Testis (tissue), 3 donors: ENCODE results near the gene SRCIN1. TPM values are rescaled to one million over a fixed set of nuclear protein-coding genes. Genes with fewer than 3 reads are reported as not detected.

ENCODE experiments used
- DNase-seq: peaks from one replicate; pipeline ENCODE4 v3.0.0-alpha.2; 2019
- H3K27ac ChIP-seq, 2 donors: fragments of 200-600 bp; sonication (generic); one replicate each; pipeline ENCODE4 v1.5.1; 2019
- H3K27me3 ChIP-seq: fragments of 200-600 bp; sonication (generic); one replicate; pipeline ENCODE4 v1.5.1; 2019
- H3K36me3 ChIP-seq: fragments of 200-600 bp; sonication (generic); one replicate; pipeline ENCODE4 v1.5.1; 2017; ENCODE audit warnings: low read depth; ENCODE audit errors: missing control alignments
- H3K4me1 ChIP-seq: fragments of 200-600 bp; sonication (generic); one replicate; pipeline ENCODE4 v1.5.1; 2019
- H3K4me3 ChIP-seq, 2 donors: fragments of 200-600 bp; sonication (generic); one replicate each; pipeline ENCODE4 v1.5.1; 2017 to 2019
- H3K9me3 ChIP-seq: fragments of 200-600 bp; sonication (generic); one replicate; pipeline ENCODE4 v1.5.1; 2017
- POLR2A ChIP-seq: fragments of 450-650 bp; IDR thresholded peaks from one replicate; pipeline ENCODE4 v1.6.1; 2017; ENCODE audit warnings: antibody characterized with exemption, mild to moderate bottlenecking, moderate library complexity
- WGBS, 2 donors: methylation state at CpG; one replicate each; pipeline ENCODE4 v1.1.5; 2018; 5-methylcytosine and 5-hydroxymethylcytosine counted together
- intact Hi-C: fragments of 100-400 bp; cut with DNase I; formaldehyde crosslinking; loops from one replicate; pipeline ENCODE4 v1.15.1; 2023; ENCODE audit warnings: low total_unique reads
- polyA plus RNA-seq: library from polyadenylated mRNA; stranded (reverse); fragments of 350-450 nt; fragmentation: Illumina TruSeq; extraction: RNeasy Lipid Tissue Mini Kit (QIAGEN cat#74804); gene quantifications from one replicate; pipeline ENCODE4 v1.2.3, GENCODE V29; 2014; ENCODE audit warnings: low read depth, low replicate concordance; ENCODE audit not compliant: insufficient read depth
- total RNA-seq, 2 donors: library from RNA; depleted of rRNA; stranded (reverse); fragments of >200 nt; gene quantifications; one replicate each; pipeline ENCODE4 v1.2.3, GENCODE V29; 2016
- TF ChIP-seq, protein P1 (sequence below), 3 experiments: fragments of 450-650 bp in 2 of 3; fragments of 200-600 bp in 1 of 3; sonication (generic) in 1 of 3; IDR thresholded peaks; one replicate each; pipeline ENCODE4 v1.5.1; 2016 to 2019; ENCODE audit warnings: antibody characterized with exemption in 3 of 3, mild to moderate bottlenecking in 2 of 3, moderate library complexity in 1 of 3

SRCIN1 gene
- total and polyA plus RNA-seq, 3 donors from 2014 or later = 3.2 to 8.9 (median 6.2) TPM

- TF ChIP-seq, protein P1, sequence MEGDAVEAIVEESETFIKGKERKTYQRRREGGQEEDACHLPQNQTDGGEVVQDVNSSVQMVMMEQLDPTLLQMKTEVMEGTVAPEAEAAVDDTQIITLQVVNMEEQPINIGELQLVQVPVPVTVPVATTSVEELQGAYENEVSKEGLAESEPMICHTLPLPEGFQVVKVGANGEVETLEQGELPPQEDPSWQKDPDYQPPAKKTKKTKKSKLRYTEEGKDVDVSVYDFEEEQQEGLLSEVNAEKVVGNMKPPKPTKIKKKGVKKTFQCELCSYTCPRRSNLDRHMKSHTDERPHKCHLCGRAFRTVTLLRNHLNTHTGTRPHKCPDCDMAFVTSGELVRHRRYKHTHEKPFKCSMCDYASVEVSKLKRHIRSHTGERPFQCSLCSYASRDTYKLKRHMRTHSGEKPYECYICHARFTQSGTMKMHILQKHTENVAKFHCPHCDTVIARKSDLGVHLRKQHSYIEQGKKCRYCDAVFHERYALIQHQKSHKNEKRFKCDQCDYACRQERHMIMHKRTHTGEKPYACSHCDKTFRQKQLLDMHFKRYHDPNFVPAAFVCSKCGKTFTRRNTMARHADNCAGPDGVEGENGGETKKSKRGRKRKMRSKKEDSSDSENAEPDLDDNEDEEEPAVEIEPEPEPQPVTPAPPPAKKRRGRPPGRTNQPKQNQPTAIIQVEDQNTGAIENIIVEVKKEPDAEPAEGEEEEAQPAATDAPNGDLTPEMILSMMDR (IDR thresholded peaks at IDR 0.05) = no peak
- no peak for TF ChIP-seq POLR2A
- WGBS, 2 donors = 17 to 37% methylated on average over 6 of the region's 6 CpGs
- Histone ChIP-seq H3K27me3 (no peaks in the 10 kb centered on the region), H3K4me1 (peaks cover 18% of the 10 kb centered on the region), H3K4me3 (no peak overlapping the region), H3K27ac (no peak overlapping the region), H3K36me3 (no peaks in the 10 kb centered on the region), H3K9me3 (no peaks in the 10 kb centered on the region)
- intact Hi-C loops = loop anchor here (10.0 kb wide), 1 partner anchor 105 kb away; no protein-coding TSS in a partner anchor
- no peak for DNase-seq
Measured at GRCh38 chr17:38559880-38560230, 45.9 kb downstream of the SRCIN1 start.

- H3K4me1 ChIP-seq = peaks cover 12% of the 10 kb centered on the region
- H3K27me3 ChIP-seq = no peaks in the 10 kb centered on the region
- H3K36me3 ChIP-seq = no peaks in the 10 kb centered on the region
- DNase-seq = peak; percentile 67
- no peak for TF ChIP-seq POLR2A
- TF ChIP-seq, protein P1 (IDR thresholded peaks at IDR 0.05) = no peak
- no peaks in the 10 kb centered on the region for H3K9me3 ChIP-seq
- H3K4me3 ChIP-seq = no peak overlapping the region
- intact Hi-C loops = loop anchor here (10.0 kb wide), 1 partner anchor 106 kb away; no protein-coding TSS in a partner anchor
- no peak overlapping the region for H3K27ac ChIP-seq
- 17 to 31% methylated on average over 30 to 36 of the region's 44 CpGs for WGBS, 2 donors
Measured at GRCh38 chr17:38559051-38559879, 46.5 kb downstream of the SRCIN1 start.

DNA sequence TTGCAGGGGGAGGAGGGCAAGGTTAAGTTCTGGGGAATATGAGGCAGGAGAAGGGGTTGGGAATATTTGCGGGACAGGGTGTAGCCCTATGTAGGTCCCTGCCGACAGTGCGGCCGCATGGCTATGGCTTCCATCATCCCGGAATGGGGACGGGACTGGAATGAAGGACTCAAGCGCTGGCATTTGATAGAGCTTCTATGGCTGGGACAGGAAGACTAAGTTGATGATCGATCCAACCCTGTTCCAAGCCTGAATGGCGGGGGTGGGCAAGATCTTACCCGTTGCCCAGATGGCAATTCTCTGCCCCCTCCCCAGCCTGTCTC is 47.1 kb downstream of the SRCIN1 start:
- H3K36me3 ChIP-seq = no peaks in the 10 kb centered on the region
- intact Hi-C loops = loop anchor here (10.0 kb wide), 1 partner anchor 106 kb away; no protein-coding TSS in a partner anchor
- H3K27me3 ChIP-seq = no peaks in the 10 kb centered on the region
- H3K4me1 ChIP-seq = peaks cover 7% of the 10 kb centered on the region
- peak overlapping the region; percentile 27 to 48 for H3K4me3 ChIP-seq
- H3K27ac ChIP-seq = no peak overlapping the region
- WGBS, 2 donors = 2 to 21% methylated on average over 9 to 10 of the region's 10 CpGs
- no peaks in the 10 kb centered on the region for H3K9me3 ChIP-seq
- no peak for TF ChIP-seq POLR2A
- TF ChIP-seq, protein P1 (IDR thresholded peaks at IDR 0.05) = no peak
- DNase-seq = no peak

DNA sequence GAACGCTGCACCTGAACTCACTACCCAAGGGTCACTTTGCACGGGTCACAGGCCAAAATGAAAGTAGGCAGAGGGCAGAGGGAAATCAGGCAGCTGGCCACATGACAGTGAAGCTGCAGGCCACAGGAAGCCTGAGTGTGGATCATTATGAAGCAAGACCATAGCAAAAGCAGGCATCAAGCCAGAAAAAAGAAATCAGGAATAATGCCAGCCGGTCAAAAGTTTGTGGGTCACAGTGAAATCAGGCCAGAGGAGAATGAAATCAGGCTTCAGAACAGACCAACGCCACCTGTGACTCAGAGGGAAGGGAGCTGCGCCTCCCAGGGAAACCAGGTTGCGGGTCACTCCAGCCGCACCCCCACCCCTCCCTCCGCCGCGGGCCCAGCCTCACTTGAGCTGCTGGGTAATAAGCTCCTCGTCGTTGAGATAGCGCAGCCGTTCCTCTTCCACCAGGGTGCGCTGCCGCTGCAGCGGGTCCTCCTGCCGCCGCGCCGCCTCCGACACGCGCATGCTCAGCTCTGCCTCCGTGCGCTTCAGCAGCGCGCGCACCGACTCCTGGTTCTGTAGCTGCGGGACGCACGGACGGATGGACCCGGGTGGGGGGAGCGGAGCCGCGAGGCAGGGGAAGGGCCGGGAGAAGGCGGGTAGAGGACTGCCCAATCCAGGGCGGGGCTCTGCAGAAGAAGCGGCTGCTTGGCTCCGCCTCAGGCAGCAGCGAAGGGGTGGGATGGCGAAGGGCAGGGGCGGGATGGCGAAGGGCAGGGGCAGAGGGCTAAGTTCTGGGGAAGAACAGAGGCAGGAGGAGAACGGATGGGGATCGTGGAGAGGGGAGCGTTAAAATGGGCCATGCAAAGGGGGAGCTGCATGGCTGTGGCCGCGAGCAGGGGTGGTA is 47.7 kb downstream of the SRCIN1 start:
- intact Hi-C loops = loop anchor here (10.0 kb wide), 1 partner anchor 107 kb away; no protein-coding TSS in a partner anchor
- TF ChIP-seq, protein P1 (IDR thresholded peaks at IDR 0.05) = peak; percentile 85 to 92 (median 91)
- TF ChIP-seq POLR2A = no peak
- no peak overlapping the region for H3K27ac ChIP-seq
- peak overlapping the region; percentile 27 to 48 for H3K4me3 ChIP-seq
- H3K27me3 ChIP-seq = no peaks in the 10 kb centered on the region
- H3K4me1 ChIP-seq = peaks cover 7% of the 10 kb centered on the region
- peak; percentile 94 for DNase-seq
- 6 to 7% methylated on average over 21 to 52 of the region's 52 CpGs for WGBS, 2 donors
- H3K9me3 ChIP-seq = no peaks in the 10 kb centered on the region
- no peaks in the 10 kb centered on the region for H3K36me3 ChIP-seq
